SK-N-SH (cell line): ENCODE measurements around the gene GTPBP3. TPM values are rescaled to one million over a fixed set of nuclear protein-coding genes. Genes with fewer than 3 reads are reported as not detected.

Experiments used
- CTCF ChIA-PET: fragments of 300-600, 350-600 bp; formaldehyde crosslinking; extraction: SDS; loops from one replicate; lab custom pipeline; 2021; lab: Yijun Ruan, JAX
- POLR2A ChIA-PET: fragments of 350-600 bp; sonication (Branson Sonifier 250); formaldehyde crosslinking; extraction: SDS; loops from one replicate; lab custom pipeline; 2020; ENCODE audit warnings: antibody characterized with exemption, inconsistent platforms; lab: Yijun Ruan, JAX
- DNase-seq: peaks from one replicate; pipeline ENCODE4 v3.0.0; 2012
- H2AFZ ChIP-seq: fragments of 200-600 bp; sonication (generic); 2 replicates; pipeline ENCODE4 v1.8.1; 2016; ENCODE audit warnings: antibody characterized with exemption, mild to moderate bottlenecking, low read depth
- H3F3A ChIP-seq: fragments of 200-600 bp; sonication (generic); replicated peaks from 2 replicates; pipeline ENCODE3; 2016; ENCODE audit warnings: antibody characterized with exemption, mild to moderate bottlenecking; ENCODE audit not compliant: insufficient read depth
- H3K27ac ChIP-seq, 2 experiments: fragments of 200-500 bp in 1 of 2; fragments of 200-600 bp in 1 of 2; sonication (Bioruptor generic) in 1 of 2; sonication (generic), shearing (Covaris generic) in 1 of 2; 2 replicates each; pipeline versions ENCODE4 v1.5.1 to v1.6.1; 2014 to 2016; ENCODE audit warnings: low read depth in 2 of 2, inconsistent platforms in 1 of 2, low read length in 1 of 2, mild to moderate bottlenecking in 1 of 2, mixed read lengths in 1 of 2
- H3K27me3 ChIP-seq: fragments of 200-600 bp; sonication (generic), shearing (Covaris generic); 2 replicates; pipeline ENCODE4 v1.6.1; 2016; ENCODE audit warnings: mixed run types; ENCODE audit not compliant: insufficient read depth
- H3K36me3 ChIP-seq, 2 experiments: fragments of 200-500 bp in 1 of 2; fragments of 200-600 bp in 1 of 2; sonication (Bioruptor generic) in 1 of 2; sonication (generic) in 1 of 2; replicated peaks in 1 of 2; 2 replicates each; pipeline versions ENCODE3 to v1.5.1; 2014 to 2016; ENCODE audit warnings: low read length in 1 of 2, mild to moderate bottlenecking in 1 of 2; ENCODE audit not compliant: insufficient read depth in 2 of 2, control insufficient read depth in 1 of 2
- H3K4me1 ChIP-seq, 2 experiments: fragments of 200-500 bp in 1 of 2; fragments of 200-600 bp in 1 of 2; sonication (Bioruptor generic) in 1 of 2; sonication (generic), shearing (Covaris generic) in 1 of 2; 2 replicates each; pipeline versions ENCODE4 v1.5.1 to v1.6.1; 2014 to 2016; ENCODE audit warnings: low read depth in 1 of 2, low read length in 1 of 2, mixed run types in 1 of 2; ENCODE audit not compliant: insufficient read depth in 2 of 2, control insufficient read depth in 1 of 2
- H3K4me2 ChIP-seq: fragments of 200-600 bp; sonication (generic), shearing (Covaris generic); 2 replicates; pipeline ENCODE4 v1.6.1; 2017; ENCODE audit warnings: mixed run types
- H3K4me3 ChIP-seq, 2 experiments: fragments of 200-500 bp in 1 of 2; fragments of 200-600 bp in 1 of 2; sonication (Bioruptor generic) in 1 of 2; sonication (generic), shearing (Covaris generic) in 1 of 2; 2 replicates each; pipeline versions ENCODE4 v1.5.1 to v1.8.1; 2014 to 2016; ENCODE audit warnings: low read depth in 2 of 2, inconsistent platforms in 1 of 2, low read length in 1 of 2, mild to moderate bottlenecking in 1 of 2, mixed read lengths in 1 of 2, moderate library complexity in 1 of 2
- H3K79me2 ChIP-seq: fragments of 200-600 bp; sonication (generic); 2 replicates; pipeline ENCODE4 v1.8.1; 2017; ENCODE audit warnings: mild to moderate bottlenecking; ENCODE audit not compliant: insufficient read depth
- H3K9ac ChIP-seq: fragments of 200-600 bp; sonication (generic); 2 replicates; pipeline ENCODE4 v1.6.1; 2017; ENCODE audit warnings: mixed run types
- H3K9me2 ChIP-seq: fragments of 200-600 bp; sonication (generic); 2 replicates; pipeline ENCODE4 v1.6.1; 2017; ENCODE audit warnings: mixed run types
- H3K9me3 ChIP-seq: fragments of 200-600 bp; sonication (generic); 2 replicates; pipeline ENCODE4 v1.6.1; 2017; ENCODE audit warnings: mixed run types, mild to moderate bottlenecking, moderate library complexity
- H4K20me1 ChIP-seq: fragments of 200-600 bp; sonication (generic); 2 replicates; pipeline ENCODE4 v1.6.1; 2017; ENCODE audit warnings: mild to moderate bottlenecking, mixed run types; ENCODE audit not compliant: insufficient read depth
- GABPA ChIP-seq: IDR thresholded peaks from 2 replicates; pipeline ENCODE4 v1.4.0; 2012; ENCODE audit warnings: low read depth, mild to moderate bottlenecking
- MXI1 ChIP-seq: IDR thresholded peaks from 2 replicates; pipeline ENCODE4 v1.6.1; 2012; ENCODE audit warnings: mild to moderate bottlenecking, low read depth, low read length, improper control_type of control experiment
- RCOR1 ChIP-seq: fragments of 150-350 bp; IDR thresholded peaks from 2 replicates; pipeline ENCODE4 v1.6.1; 2017; ENCODE audit warnings: antibody characterized with exemption, low read length
- WGBS: methylation state at CpG from one replicate; pipeline ENCODE4 v1.1.6; 2017; ENCODE audit warnings: low lambda C conversion rate; 5-methylcytosine and 5-hydroxymethylcytosine counted together
- polyA plus RNA-seq, 3 experiments: library from polyadenylated mRNA; depleted of rRNA; stranded (reverse); fragments of >200 nt; gene quantifications; 2 replicates each; pipeline ENCODE4 v1.2.3, GENCODE V29; 2012
- TF ChIP-seq, protein P1 (sequence below): fragments of 150-350 bp; IDR thresholded peaks from 2 replicates; pipeline ENCODE4 v1.6.1; 2016; ENCODE audit warnings: mild to moderate bottlenecking, low read depth, low read length
- TF ChIP-seq, protein P2 (sequence below): IDR thresholded peaks from 2 replicates; pipeline ENCODE4 v1.4.0; 2012; ENCODE audit warnings: low read depth

Gene GTPBP3
- polyA plus RNA-seq, 1 of the 3 experiments (the other 2 are of a cell fraction): 21.6 TPM

DNA sequence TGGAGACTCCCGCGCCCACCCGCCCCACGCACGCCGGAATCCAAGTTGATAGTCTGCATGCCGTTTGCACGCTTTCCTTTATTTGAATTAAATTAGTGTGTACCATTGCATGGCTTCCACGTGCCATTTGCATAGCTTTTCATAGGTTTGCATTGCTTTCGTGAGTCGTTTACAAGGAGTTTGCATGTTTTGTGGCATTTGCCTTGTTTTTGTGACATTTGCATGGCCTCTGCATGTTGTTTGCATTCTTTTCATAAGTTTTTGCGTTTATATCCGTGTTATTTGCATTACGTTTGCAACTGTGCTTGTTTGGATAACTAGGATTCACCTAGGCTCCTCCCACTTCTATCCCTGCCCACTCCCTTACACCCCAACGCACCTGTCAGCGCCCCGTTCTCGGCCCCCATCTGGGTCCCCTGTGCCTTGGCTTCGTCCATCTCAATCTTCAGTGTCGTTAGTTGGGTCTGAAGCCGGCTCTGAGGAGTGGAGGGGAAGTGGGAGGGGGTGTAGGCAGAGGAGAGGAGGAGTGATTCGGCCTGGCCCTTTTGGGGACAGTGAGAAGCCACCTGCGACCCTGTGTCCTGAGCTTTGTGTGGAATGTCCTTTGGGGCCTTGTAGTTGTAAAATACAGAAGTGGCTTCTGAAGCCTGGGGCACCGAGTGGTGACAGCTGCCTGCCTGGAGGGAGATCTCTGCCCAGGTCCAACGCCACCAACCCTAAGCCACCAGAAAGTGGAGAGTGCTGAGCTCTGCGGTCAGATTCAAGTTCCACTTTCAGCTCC lies 54.2 kb downstream of the GTPBP3 start:
- Histone ChIP-seq H3K27ac (peak overlapping the region in 1 of 2 experiments; percentile 24; a peak in 1 of 4 replicates), H3K4me1 (peaks cover 0 to 7% of the 10 kb centered on the region in 2 experiments; a peak in 1 of 4 replicates), H3F3A (peaks cover 6% of the 10 kb centered on the region), H3K4me3 (peak overlapping the region; percentile 59 to 65), H2AFZ (peak overlapping the region; percentile 92), H3K9ac (no peak overlapping the region), H3K9me3 (no peaks in the 10 kb centered on the region), H3K79me2 (no peaks in the 10 kb centered on the region), H3K27me3 (no peaks in the 10 kb centered on the region), H4K20me1 (no peaks in the 10 kb centered on the region), H3K4me2 (peak overlapping the region; percentile 85), H3K9me2 (no peaks in the 10 kb centered on the region), H3K36me3 (no peaks in the 10 kb centered on the region)
- WGBS: 22% methylated on average over 24 of the region's 26 CpGs
- POLR2A ChIA-PET: interaction anchor here (1.0 kb wide), 1 partner anchor 12 kb away, joined by 4 read pairs; no protein-coding TSS in a partner anchor
- CTCF ChIA-PET: interaction anchor here (0.6 to 5.3 kb wide), 23 partner anchors 10 to 149 kb away, joined by 3 to 69 read pairs (median 4); partner anchors contain the start of genes BST2 and DDA1
- TF ChIP-seq MXI1: peak; percentile 79
- TF ChIP-seq RCOR1: no peak
- TF ChIP-seq, protein P1, sequence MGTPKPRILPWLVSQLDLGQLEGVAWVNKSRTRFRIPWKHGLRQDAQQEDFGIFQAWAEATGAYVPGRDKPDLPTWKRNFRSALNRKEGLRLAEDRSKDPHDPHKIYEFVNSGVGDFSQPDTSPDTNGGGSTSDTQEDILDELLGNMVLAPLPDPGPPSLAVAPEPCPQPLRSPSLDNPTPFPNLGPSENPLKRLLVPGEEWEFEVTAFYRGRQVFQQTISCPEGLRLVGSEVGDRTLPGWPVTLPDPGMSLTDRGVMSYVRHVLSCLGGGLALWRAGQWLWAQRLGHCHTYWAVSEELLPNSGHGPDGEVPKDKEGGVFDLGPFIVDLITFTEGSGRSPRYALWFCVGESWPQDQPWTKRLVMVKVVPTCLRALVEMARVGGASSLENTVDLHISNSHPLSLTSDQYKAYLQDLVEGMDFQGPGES: no peak
- TF ChIP-seq, protein P2, sequence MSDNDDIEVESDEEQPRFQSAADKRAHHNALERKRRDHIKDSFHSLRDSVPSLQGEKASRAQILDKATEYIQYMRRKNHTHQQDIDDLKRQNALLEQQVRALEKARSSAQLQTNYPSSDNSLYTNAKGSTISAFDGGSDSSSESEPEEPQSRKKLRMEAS: peak; percentile 48; the same call in 1 of the 2 replicates
- TF ChIP-seq GABPA: no peak
- peak; percentile 52 for DNase-seq

Other genes with a start within 250 kb of the GTPBP3 start
- gene USE1, start 122.2 kb upstream of the GTPBP3 start, polyA plus RNA-seq (2012; rRNA removed): 63.9 and 81.8 TPM in 2 replicates
- gene OCEL1, start 111.3 kb upstream of the GTPBP3 start, polyA plus RNA-seq (2012; rRNA removed): 9.1 and 9.8 TPM in 2 replicates
- 31.7 and 37.3 TPM in 2 replicates for gene NR2F6, start 91.6 kb upstream of the GTPBP3 start, polyA plus RNA-seq (2012; rRNA removed)
- gene USHBP1, start 72.8 kb upstream of the GTPBP3 start, polyA plus RNA-seq (2012; rRNA removed): 0.03 and 0.05 TPM in 2 replicates
- 192 TPM in 2 replicates for gene BABAM1, start 70.1 kb upstream of the GTPBP3 start, polyA plus RNA-seq (2012; rRNA removed)
- gene ANKLE1, start 55.7 kb upstream of the GTPBP3 start, polyA plus RNA-seq (2012; rRNA removed): 2.2 and 2.6 TPM in 2 replicates
- gene ABHD8, start 34.1 kb upstream of the GTPBP3 start, polyA plus RNA-seq (2012; rRNA removed): 10.6 and 11.1 TPM in 2 replicates
- gene MRPL34, start 31.7 kb upstream of the GTPBP3 start, polyA plus RNA-seq (2012; rRNA removed): 61.4 and 72.9 TPM in 2 replicates
- 112 and 135 TPM in 2 replicates for gene DDA1, start 28.0 kb upstream of the GTPBP3 start, polyA plus RNA-seq (2012; rRNA removed)
- gene ANO8, start 2.7 kb upstream of the GTPBP3 start, polyA plus RNA-seq (2012; rRNA removed): 5.0 and 7.8 TPM in 2 replicates
- gene PLVAP, start 39.8 kb downstream of the GTPBP3 start, polyA plus RNA-seq (2012; rRNA removed): not detected in 2 replicates
- gene CCDC194, start 56.6 kb downstream of the GTPBP3 start, polyA plus RNA-seq (2012; rRNA removed): not detected in 2 replicates
- gene BST2, start 68.1 kb downstream of the GTPBP3 start, polyA plus RNA-seq (2012; rRNA removed): 5.7 and 5.9 TPM in 2 replicates
- gene MVB12A, start 82.5 kb downstream of the GTPBP3 start, polyA plus RNA-seq (2012; rRNA removed): 63.0 and 63.9 TPM in 2 replicates
- 0.41 and 0.62 TPM in 2 replicates for gene TMEM221, start 111.1 kb downstream of the GTPBP3 start, polyA plus RNA-seq (2012; rRNA removed)
- gene NXNL1, start 123.4 kb downstream of the GTPBP3 start, polyA plus RNA-seq (2012; rRNA removed): not detected in 2 replicates
- 15.0 and 16.8 TPM in 2 replicates for gene SLC27A1, start 133.0 kb downstream of the GTPBP3 start, polyA plus RNA-seq (2012; rRNA removed)
- gene PGLS, start 174.1 kb downstream of the GTPBP3 start, polyA plus RNA-seq (2012; rRNA removed): 59.9 and 73.3 TPM in 2 replicates
- gene COLGALT1, start 218.1 kb downstream of the GTPBP3 start, polyA plus RNA-seq (2012; rRNA removed): 75.9 and 83.8 TPM in 2 replicates